Measurements from ENCODE around the gene ZC3H11A.
"Not testable (repeated sequence)": the region's sequence is repeated elsewhere in the genome, so short reads cannot be mapped to it uniquely, and the experiment has no call there.

Gene ZC3H11A

GRCh38 chr1:203828503-203828902, 33.1 kb downstream of the ZC3H11A start:
- peaks cover 46% of the 10 kb centered on the region for H3K79me2 ChIP-seq (ENCODE audit: low read length)
- H3K4me3 ChIP-seq (ENCODE audit: low read length): no peak overlapping the region
- H3K9me3 ChIP-seq (replicated peaks; ENCODE audit: insufficient read depth, low read length): no peaks in the 10 kb centered on the region
- H3K27me3 ChIP-seq (replicated peaks; ENCODE audit: insufficient read depth, low read length): no peaks in the 10 kb centered on the region
- peak overlapping the region; percentile 1; the same call in 1 of the 2 replicates for H3K4me2 ChIP-seq (ENCODE audit: low read depth, low read length)
- TF ChIP-seq EZH2 (optimal IDR thresholded peaks at IDR 0.05; ENCODE audit: low read depth, low read length) (no peak), EZH2phosphoT487 (IDR thresholded peaks at IDR 0.05; ENCODE audit: low read length) (no peak)
- TF ChIP-seq, protein P1, sequence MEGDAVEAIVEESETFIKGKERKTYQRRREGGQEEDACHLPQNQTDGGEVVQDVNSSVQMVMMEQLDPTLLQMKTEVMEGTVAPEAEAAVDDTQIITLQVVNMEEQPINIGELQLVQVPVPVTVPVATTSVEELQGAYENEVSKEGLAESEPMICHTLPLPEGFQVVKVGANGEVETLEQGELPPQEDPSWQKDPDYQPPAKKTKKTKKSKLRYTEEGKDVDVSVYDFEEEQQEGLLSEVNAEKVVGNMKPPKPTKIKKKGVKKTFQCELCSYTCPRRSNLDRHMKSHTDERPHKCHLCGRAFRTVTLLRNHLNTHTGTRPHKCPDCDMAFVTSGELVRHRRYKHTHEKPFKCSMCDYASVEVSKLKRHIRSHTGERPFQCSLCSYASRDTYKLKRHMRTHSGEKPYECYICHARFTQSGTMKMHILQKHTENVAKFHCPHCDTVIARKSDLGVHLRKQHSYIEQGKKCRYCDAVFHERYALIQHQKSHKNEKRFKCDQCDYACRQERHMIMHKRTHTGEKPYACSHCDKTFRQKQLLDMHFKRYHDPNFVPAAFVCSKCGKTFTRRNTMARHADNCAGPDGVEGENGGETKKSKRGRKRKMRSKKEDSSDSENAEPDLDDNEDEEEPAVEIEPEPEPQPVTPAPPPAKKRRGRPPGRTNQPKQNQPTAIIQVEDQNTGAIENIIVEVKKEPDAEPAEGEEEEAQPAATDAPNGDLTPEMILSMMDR (IDR thresholded peaks at IDR 0.05; ENCODE audit: low read length): no peak
- H4K20me1 ChIP-seq (ENCODE audit: insufficient read depth, low read length): no peaks in the 10 kb centered on the region; the same call in 1 of the 2 replicates
- no peak overlapping the region for H2AFZ ChIP-seq (ENCODE audit: low read length)
- H3K27ac ChIP-seq (ENCODE audit: low read length): peak overlapping the region; percentile 53; the same call in 1 of the 2 replicates
- peaks cover 30% of the 10 kb centered on the region for H3K36me3 ChIP-seq (replicated peaks; ENCODE audit: insufficient read depth, low read length)
- peaks cover 9% of the 10 kb centered on the region for H3F3A ChIP-seq (ENCODE audit: insufficient read depth, low read length)
- no peak overlapping the region for H3K9ac ChIP-seq (ENCODE audit: low read length)
- no peak for DNase-seq
- peaks cover 17% of the 10 kb centered on the region for H3K4me1 ChIP-seq (ENCODE audit: low read length)
- no peaks in the 10 kb centered on the region for H3K9me2 ChIP-seq (replicated peaks; ENCODE audit: insufficient read depth, low read length)

- H3K4me3 ChIP-seq (ENCODE audit: low read length); H3K9me3 ChIP-seq (replicated peaks; ENCODE audit: insufficient read depth, low read length); H4K20me1 ChIP-seq (ENCODE audit: insufficient read depth, low read length); H3K9ac ChIP-seq (ENCODE audit: low read length); DNase-seq; H2AFZ ChIP-seq (ENCODE audit: low read length); H3K9me2 ChIP-seq (replicated peaks; ENCODE audit: insufficient read depth, low read length); H3F3A ChIP-seq (ENCODE audit: insufficient read depth, low read length); H3K27me3 ChIP-seq (replicated peaks; ENCODE audit: insufficient read depth, low read length): not testable (repeated sequence)
- Histone ChIP-seq H3K4me2 (ENCODE audit: low read depth, low read length) (peak overlapping the region; percentile 1; the same call in 1 of the 2 replicates), H3K36me3 (replicated peaks; ENCODE audit: insufficient read depth, low read length) (peaks cover 37% of the 10 kb centered on the region), H3K79me2 (ENCODE audit: low read length) (peaks cover 39% of the 10 kb centered on the region), H3K4me1 (ENCODE audit: low read length) (peaks cover 17% of the 10 kb centered on the region), H3K27ac (ENCODE audit: low read length) (peak overlapping the region; percentile 53; the same call in 1 of the 2 replicates)
These were observed 33.8 kb downstream of the ZC3H11A start for GRCh38 chr1:203829247-203829646.

- Histone ChIP-seq H3K9me2 (replicated peaks; ENCODE audit: insufficient read depth, low read length) (no peaks in the 10 kb centered on the region), H3K4me2 (ENCODE audit: low read depth, low read length) (no peak overlapping the region), H3K27ac (ENCODE audit: low read length) (no peak overlapping the region), H3K4me3 (ENCODE audit: low read length) (no peak overlapping the region), H3K4me1 (ENCODE audit: low read length) (no peaks in the 10 kb centered on the region), H3K9me3 (replicated peaks; ENCODE audit: insufficient read depth, low read length) (no peaks in the 10 kb centered on the region), H4K20me1 (ENCODE audit: insufficient read depth, low read length) (no peaks in the 10 kb centered on the region; the same call in 1 of the 2 replicates), H3K9ac (ENCODE audit: low read length) (no peak overlapping the region), H3F3A (ENCODE audit: insufficient read depth, low read length) (no peaks in the 10 kb centered on the region), H3K27me3 (replicated peaks; ENCODE audit: insufficient read depth, low read length) (no peaks in the 10 kb centered on the region), H3K36me3 (replicated peaks; ENCODE audit: insufficient read depth, low read length) (peaks cover 28% of the 10 kb centered on the region), H3K79me2 (ENCODE audit: low read length) (peaks cover 5% of the 10 kb centered on the region; the same call in 1 of the 2 replicates), H2AFZ (ENCODE audit: low read length) (no peak overlapping the region)
- DNase-seq: no peak
- TF ChIP-seq, protein P1 (IDR thresholded peaks at IDR 0.05; ENCODE audit: low read length): peak; percentile 7; the same call in 1 of the 2 replicates
- TF ChIP-seq EZH2phosphoT487 (IDR thresholded peaks at IDR 0.05; ENCODE audit: low read length) (no peak), EZH2 (optimal IDR thresholded peaks at IDR 0.05; ENCODE audit: low read depth, low read length) (no peak)
These were observed 40.1 kb downstream of the ZC3H11A start for GRCh38 chr1:203835476-203835875.

DNA sequence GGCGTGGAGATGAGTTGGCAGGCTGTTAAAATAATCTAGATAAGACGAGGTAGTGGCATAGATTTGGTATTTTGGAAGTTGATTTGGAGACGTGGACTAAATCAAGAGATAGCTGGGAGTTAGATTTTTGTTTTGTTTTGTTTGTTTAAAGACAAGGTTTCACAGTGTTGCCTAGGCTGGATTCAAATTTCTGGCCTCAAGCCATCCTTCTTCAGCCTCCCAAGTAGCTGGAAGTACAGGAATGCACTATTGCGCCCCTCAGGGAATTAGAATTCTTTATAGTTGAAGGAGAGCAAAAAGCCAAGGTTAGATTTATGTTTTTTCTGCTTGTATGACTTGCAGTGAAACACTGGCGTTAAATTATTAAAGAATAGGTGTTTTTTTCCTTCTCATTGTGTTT, 43.7 kb downstream of the ZC3H11A start:
- TF ChIP-seq EZH2phosphoT487 (IDR thresholded peaks at IDR 0.05; ENCODE audit: low read length) (no peak), EZH2 (optimal IDR thresholded peaks at IDR 0.05; ENCODE audit: low read depth, low read length) (no peak)
- TF ChIP-seq, protein P1 (IDR thresholded peaks at IDR 0.05; ENCODE audit: low read length): no peak
- Histone ChIP-seq H3K4me3 (ENCODE audit: low read length) (no peak overlapping the region), H3K36me3 (replicated peaks; ENCODE audit: insufficient read depth, low read length) (peaks cover 16% of the 10 kb centered on the region; the same call in 1 of the 2 replicates), H3K27me3 (replicated peaks; ENCODE audit: insufficient read depth, low read length) (no peaks in the 10 kb centered on the region), H3K27ac (ENCODE audit: low read length) (no peak overlapping the region), H3F3A (ENCODE audit: insufficient read depth, low read length) (no peaks in the 10 kb centered on the region), H3K9me2 (replicated peaks; ENCODE audit: insufficient read depth, low read length) (no peaks in the 10 kb centered on the region), H3K9ac (ENCODE audit: low read length) (no peak overlapping the region), H3K9me3 (replicated peaks; ENCODE audit: insufficient read depth, low read length) (no peaks in the 10 kb centered on the region), H3K79me2 (ENCODE audit: low read length) (peaks cover 5% of the 10 kb centered on the region; the same call in 1 of the 2 replicates), H3K4me2 (ENCODE audit: low read depth, low read length) (no peak overlapping the region), H2AFZ (ENCODE audit: low read length) (no peak overlapping the region), H4K20me1 (ENCODE audit: insufficient read depth, low read length) (no peaks in the 10 kb centered on the region), H3K4me1 (ENCODE audit: low read length) (no peaks in the 10 kb centered on the region)
- no peak for DNase-seq
